ENCODE data around the gene MST1.

DNA sequence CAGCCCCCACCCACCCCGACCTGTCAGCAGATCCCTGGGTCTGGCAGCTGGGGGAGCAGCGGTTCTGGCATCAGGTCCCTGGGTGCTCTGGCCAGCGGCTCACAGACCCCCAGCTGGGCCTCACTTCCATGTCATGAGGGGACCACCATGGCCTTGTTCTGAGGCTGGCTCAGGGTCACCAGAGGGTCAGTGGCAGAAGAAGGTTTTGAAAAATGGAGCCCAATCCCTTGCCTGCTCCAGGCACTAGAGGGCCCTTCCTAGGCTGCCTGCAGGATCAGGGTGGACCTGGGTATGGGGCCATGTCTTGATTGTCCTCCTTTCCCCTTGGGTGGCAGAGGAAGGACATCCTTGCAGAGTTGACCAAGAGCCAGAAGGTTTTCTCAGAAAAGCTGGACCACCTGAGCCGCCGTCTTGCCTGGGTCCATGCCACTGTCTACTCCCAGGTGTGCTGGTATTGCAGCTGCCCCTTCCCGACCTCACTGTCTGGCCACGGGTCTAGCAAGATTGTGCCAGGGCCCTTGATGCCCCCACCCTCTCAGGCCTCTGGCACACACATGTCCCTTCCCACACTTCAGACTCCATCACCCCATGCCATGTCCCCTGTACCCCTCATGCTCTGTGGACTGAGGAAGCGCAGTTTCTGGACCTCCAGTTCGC, 17.3 kb upstream of the MST1 start:
- TF ChIP-seq, protein P1, sequence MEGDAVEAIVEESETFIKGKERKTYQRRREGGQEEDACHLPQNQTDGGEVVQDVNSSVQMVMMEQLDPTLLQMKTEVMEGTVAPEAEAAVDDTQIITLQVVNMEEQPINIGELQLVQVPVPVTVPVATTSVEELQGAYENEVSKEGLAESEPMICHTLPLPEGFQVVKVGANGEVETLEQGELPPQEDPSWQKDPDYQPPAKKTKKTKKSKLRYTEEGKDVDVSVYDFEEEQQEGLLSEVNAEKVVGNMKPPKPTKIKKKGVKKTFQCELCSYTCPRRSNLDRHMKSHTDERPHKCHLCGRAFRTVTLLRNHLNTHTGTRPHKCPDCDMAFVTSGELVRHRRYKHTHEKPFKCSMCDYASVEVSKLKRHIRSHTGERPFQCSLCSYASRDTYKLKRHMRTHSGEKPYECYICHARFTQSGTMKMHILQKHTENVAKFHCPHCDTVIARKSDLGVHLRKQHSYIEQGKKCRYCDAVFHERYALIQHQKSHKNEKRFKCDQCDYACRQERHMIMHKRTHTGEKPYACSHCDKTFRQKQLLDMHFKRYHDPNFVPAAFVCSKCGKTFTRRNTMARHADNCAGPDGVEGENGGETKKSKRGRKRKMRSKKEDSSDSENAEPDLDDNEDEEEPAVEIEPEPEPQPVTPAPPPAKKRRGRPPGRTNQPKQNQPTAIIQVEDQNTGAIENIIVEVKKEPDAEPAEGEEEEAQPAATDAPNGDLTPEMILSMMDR (IDR thresholded peaks at IDR 0.05): no peak
- TF ChIP-seq POLR2A (IDR thresholded peaks at IDR 0.05): no peak
